ENCODE data around the gene DLX6.

The DLX6 gene

DNA sequence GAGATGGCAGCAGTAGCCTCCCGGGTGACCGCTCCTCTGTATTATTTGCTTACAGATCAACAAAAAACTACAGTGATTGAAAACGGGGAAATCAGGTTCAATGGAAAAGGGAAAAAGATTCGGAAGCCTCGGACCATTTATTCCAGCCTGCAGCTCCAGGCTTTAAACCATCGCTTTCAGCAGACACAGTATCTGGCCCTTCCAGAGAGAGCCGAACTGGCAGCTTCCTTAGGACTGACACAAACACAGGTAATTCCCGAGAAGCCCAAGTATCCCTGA lies 2.2 kb downstream of the DLX6 start:
- H3K9ac ChIP-seq (ENCODE audit: low read length) = no peak overlapping the region
- H3K4me3 ChIP-seq (ENCODE audit: low read length) = no peak overlapping the region
- H3K4me1 ChIP-seq (ENCODE audit: control insufficient read depth, insufficient read depth, low read length) = peaks cover 6% of the 10 kb centered on the region
- peaks cover 85% of the 10 kb centered on the region for H3K27me3 ChIP-seq (ENCODE audit: control insufficient read depth, insufficient read depth, low read length)
- no peaks in the 10 kb centered on the region for H3K36me3 ChIP-seq (ENCODE audit: control insufficient read depth, insufficient read depth, low read length)
- H3K9me3 ChIP-seq (ENCODE audit: control insufficient read depth, low read length) = no peaks in the 10 kb centered on the region

DNA sequence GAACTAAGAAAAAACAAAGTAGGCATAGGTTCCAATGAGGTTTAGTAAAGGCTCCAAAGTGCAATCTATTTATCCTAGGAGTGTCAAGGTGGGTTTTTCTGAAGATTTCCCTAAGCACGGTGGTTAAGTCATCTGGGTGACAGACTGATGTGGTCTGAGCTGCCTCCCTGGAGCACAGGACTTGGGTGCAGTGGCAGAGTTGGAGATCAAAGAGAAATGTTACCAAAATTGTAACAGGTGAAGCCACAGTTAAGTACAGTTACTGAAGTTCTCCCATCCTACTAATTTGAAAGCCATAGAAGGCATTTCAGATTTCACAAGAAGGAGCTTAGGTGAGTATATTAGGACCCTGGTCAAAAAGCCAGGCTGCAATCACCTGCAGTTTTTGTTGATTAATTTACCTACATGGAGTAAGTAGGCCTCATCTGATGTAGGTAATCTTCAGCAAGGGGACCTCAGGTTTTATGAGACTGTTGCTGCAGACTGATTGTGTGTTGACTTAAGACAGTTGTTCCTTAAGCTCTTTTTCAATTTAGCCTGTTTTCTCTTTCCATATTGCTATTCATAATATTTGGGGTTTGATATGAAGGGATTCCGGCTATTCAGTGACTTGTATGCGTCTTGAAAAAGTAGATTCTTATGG lies 3.0 kb downstream of the DLX6 start:
- H3K4me3 ChIP-seq (ENCODE audit: low read length) = no peak overlapping the region
- peaks cover 6% of the 10 kb centered on the region for H3K4me1 ChIP-seq (ENCODE audit: control insufficient read depth, insufficient read depth, low read length)
- H3K9me3 ChIP-seq (ENCODE audit: control insufficient read depth, low read length) = no peaks in the 10 kb centered on the region
- H3K36me3 ChIP-seq (ENCODE audit: control insufficient read depth, insufficient read depth, low read length) = no peaks in the 10 kb centered on the region
- peaks cover 85% of the 10 kb centered on the region for H3K27me3 ChIP-seq (ENCODE audit: control insufficient read depth, insufficient read depth, low read length)
- H3K9ac ChIP-seq (ENCODE audit: low read length) = no peak overlapping the region

DNA sequence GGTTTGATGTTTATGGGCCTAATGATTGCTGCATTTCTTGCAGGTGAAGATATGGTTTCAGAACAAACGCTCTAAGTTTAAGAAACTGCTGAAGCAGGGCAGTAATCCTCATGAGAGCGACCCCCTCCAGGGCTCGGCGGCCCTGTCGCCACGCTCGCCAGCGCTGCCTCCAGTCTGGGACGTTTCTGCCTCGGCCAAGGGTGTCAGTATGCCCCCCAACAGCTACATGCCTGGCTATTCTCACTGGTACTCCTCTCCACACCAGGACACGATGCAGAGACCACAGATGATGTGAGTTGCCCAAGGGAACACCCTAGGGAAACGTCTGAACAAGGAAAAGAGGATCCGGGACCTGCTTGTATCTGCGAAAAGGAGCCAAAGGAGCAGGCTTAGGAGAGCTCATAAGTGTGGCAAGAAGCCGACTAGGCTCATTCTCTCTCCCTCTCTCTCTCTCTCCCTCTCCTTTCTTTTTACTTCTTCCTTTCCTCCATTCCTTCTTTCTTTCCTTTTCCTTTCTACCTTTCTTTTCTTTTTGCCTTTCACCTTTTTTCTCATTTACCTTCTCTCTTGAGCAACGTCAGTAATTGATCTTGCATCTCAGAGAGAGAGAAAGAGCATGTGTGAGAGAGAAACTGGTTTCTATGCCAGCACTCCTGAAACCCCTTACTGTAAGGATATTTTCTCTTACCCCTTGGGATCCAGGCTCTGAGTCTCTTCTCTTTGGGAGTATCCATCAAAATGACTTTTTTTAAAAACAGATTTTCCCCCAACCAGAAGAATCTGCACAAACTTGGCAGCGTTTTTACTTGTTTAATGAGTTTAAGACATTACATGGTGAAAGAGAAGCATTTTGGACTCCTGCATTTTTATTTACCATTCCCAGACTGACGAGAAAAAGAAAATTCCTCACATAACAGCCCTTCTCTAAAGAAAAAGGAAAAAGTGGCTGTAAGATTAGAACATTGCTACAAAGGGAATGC lies 4.7 kb downstream of the DLX6 start:
- Histone ChIP-seq H3K4me3 (ENCODE audit: low read length) (no peak overlapping the region), H3K36me3 (ENCODE audit: control insufficient read depth, insufficient read depth, low read length) (no peaks in the 10 kb centered on the region), H3K9me3 (ENCODE audit: control insufficient read depth, low read length) (no peaks in the 10 kb centered on the region), H3K4me1 (ENCODE audit: control insufficient read depth, insufficient read depth, low read length) (peaks cover 4% of the 10 kb centered on the region), H3K9ac (ENCODE audit: low read length) (no peak overlapping the region), H3K27me3 (ENCODE audit: control insufficient read depth, insufficient read depth, low read length) (peaks cover 85% of the 10 kb centered on the region)

DNA sequence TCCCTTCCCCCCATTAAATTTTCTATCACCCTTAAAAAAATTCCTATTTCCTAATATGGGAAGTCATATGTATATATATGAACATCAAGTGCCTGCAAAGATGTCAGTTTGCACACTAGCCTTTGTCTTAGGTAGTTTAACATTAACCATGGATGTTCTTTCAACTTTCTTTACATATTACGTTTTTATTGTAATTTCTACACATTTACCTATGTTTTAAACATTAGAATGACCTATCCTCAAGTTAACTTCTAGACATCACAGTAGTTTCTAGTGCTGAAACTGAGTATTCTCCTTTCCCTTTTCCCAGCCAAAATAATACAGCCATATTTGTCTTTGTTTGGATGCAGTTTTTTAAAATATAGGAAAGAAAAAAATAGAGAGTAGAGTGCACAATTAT lies 5.8 kb downstream of the DLX6 start:
- Histone ChIP-seq H3K27me3 (ENCODE audit: control insufficient read depth, insufficient read depth, low read length) (peaks cover 90% of the 10 kb centered on the region), H3K9ac (ENCODE audit: low read length) (no peak overlapping the region), H3K36me3 (ENCODE audit: control insufficient read depth, insufficient read depth, low read length) (no peaks in the 10 kb centered on the region), H3K4me1 (ENCODE audit: control insufficient read depth, insufficient read depth, low read length) (peaks cover under 1% of the 10 kb centered on the region), H3K9me3 (ENCODE audit: control insufficient read depth, low read length) (no peaks in the 10 kb centered on the region), H3K4me3 (ENCODE audit: low read length) (no peak overlapping the region)

DNA sequence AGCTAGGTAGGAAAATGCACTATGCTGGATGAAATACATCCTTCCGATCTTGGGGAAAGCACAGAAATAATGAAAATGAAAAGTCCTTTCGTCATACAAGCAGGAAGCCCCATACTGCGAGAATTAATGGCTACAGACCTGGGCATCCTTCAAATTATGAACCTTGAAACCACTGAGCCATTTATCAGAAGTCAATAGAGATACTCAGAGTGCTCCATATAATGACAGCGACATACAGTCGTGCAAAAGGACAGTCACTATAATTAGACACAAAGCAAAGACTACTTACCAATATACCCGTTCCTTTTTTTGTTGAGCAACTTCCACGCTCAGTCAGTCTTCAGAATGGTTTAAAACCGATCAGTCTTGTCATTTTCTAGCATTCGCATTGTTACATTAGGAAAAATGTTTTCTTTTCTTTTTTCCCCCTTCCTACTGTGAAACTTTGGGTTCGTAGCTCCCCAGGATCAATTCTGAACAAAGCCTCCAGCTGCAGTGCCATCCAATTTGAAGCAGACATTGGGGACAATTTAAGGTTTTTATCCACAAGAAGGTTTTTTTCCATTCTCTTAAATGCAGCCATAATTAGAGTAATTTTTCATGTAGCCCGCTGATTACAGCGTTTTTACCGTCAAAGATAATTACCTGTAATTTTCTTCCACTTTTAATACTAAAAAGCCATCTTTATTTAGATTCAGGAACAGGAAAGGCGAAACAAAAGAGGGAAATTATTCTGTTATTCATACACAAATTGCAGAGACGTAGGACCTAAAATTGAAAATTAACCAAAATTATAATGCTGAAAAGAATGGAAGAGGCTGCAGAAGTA lies 6.4 kb downstream of the DLX6 start:
- Histone ChIP-seq H3K9me3 (ENCODE audit: control insufficient read depth, low read length) (no peaks in the 10 kb centered on the region), H3K36me3 (ENCODE audit: control insufficient read depth, insufficient read depth, low read length) (no peaks in the 10 kb centered on the region), H3K4me1 (ENCODE audit: control insufficient read depth, insufficient read depth, low read length) (peaks cover 6% of the 10 kb centered on the region), H3K9ac (ENCODE audit: low read length) (no peak overlapping the region), H3K4me3 (ENCODE audit: low read length) (no peak overlapping the region), H3K27me3 (ENCODE audit: control insufficient read depth, insufficient read depth, low read length) (peaks cover 94% of the 10 kb centered on the region)

DNA sequence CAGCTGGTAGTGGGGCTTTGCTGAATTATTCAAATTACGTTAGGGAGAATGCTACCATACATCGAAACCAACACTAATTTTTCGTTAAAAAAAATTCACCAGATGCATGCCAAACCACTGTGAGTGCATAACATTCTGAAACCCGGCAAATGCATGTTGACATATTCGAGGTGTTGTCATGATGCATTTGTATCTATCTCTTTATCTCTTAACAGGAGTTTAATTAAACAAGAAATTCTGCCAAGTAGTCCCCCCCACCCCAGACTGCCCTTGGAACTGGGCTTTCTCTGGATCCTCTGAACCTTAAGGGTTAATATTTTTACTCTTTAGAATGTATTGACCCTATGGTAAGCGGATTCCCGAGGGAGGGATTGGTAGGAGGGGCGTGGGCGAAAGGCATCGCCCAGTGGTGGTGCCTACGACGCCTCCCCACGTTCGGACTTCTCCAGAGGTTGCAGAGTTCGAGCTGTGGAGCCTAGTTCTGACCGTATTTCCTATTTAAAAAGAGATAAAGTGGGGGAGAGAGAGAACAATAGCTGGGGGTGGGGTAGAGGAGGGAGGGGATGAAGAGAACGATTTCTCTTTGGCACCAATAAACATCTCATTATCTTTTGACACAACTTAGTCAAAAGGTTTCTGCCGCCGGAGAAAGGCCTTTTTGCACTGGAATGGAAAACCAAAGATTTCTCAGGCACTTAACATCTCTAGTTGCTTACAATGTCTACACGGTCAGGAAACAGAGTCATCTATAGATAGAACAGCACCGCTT lies 7.2 kb downstream of the DLX6 start:
- peaks cover 94% of the 10 kb centered on the region for H3K27me3 ChIP-seq (ENCODE audit: control insufficient read depth, insufficient read depth, low read length)
- H3K4me3 ChIP-seq (ENCODE audit: low read length) = no peak overlapping the region

DNA sequence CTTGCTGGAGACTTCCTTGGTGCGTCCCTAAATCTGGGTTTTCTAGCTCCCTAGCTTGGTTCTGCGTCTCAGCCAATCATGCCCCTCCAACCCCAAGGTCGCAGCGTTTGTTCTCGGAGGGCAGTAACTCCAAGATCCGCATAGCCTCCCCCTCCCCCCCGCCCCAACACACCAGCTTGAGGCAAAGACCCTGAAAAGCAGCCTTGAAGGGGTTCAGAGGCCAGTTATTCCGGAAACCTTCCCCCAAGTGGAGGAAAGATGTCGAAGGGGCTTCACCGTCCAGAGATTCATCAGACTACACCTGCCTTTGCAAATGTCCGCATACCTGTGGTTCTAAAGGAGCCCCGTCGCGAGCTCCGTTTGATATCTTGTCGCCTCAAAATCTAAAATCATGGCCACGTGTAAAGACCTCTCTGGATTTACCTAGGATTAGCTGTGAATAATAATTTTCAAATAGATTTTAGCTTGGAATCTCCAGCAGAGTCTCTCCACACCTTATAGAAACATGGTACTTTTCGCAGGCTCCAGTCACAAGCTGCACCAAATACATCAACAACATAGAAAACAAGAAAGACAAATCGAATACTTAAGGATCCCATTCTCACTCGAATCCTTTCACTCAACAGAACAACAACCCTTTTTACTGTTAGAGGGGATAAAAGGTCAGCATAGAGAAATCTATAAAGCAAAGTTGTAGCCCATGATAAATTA lies 7.9 kb downstream of the DLX6 start:
- Histone ChIP-seq H3K9me3 (ENCODE audit: control insufficient read depth, low read length) (no peaks in the 10 kb centered on the region), H3K9ac (ENCODE audit: low read length) (no peak overlapping the region), H3K4me3 (ENCODE audit: low read length) (no peak overlapping the region), H3K4me1 (ENCODE audit: control insufficient read depth, insufficient read depth, low read length) (peaks cover 8% of the 10 kb centered on the region), H3K36me3 (ENCODE audit: control insufficient read depth, insufficient read depth, low read length) (no peaks in the 10 kb centered on the region), H3K27me3 (ENCODE audit: control insufficient read depth, insufficient read depth, low read length) (peaks cover 94% of the 10 kb centered on the region)

More for the DNA sequence above, 7.2 kb downstream of the DLX6 start:
- Histone ChIP-seq H3K36me3 (ENCODE audit: control insufficient read depth, insufficient read depth, low read length) (no peaks in the 10 kb centered on the region), H3K9ac (ENCODE audit: low read length) (no peak overlapping the region), H3K4me1 (ENCODE audit: control insufficient read depth, insufficient read depth, low read length) (peaks cover 8% of the 10 kb centered on the region), H3K9me3 (ENCODE audit: control insufficient read depth, low read length) (no peaks in the 10 kb centered on the region)

DNA sequence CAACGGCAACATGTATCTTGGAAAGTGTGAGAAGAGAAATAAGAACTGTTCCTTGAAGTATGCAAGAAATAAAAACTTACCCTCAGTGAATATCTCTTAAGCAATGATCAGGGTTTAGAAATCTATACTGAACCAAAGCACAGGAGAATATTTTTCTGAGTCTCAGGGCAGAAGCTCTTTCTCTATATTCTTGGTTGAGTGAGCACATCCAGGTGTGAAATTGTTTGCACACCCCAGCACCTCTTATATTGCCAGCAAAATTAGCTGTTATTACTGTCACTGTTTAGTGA lies 8.4 kb downstream of the DLX6 start:
- H3K27me3 ChIP-seq (ENCODE audit: control insufficient read depth, insufficient read depth, low read length) = peaks cover 91% of the 10 kb centered on the region
- no peak overlapping the region for H3K9ac ChIP-seq (ENCODE audit: low read length)
- peaks cover 8% of the 10 kb centered on the region for H3K4me1 ChIP-seq (ENCODE audit: control insufficient read depth, insufficient read depth, low read length)
- no peak overlapping the region for H3K4me3 ChIP-seq (ENCODE audit: low read length)
- no peaks in the 10 kb centered on the region for H3K9me3 ChIP-seq (ENCODE audit: control insufficient read depth, low read length)
- H3K36me3 ChIP-seq (ENCODE audit: control insufficient read depth, insufficient read depth, low read length) = no peaks in the 10 kb centered on the region

DNA sequence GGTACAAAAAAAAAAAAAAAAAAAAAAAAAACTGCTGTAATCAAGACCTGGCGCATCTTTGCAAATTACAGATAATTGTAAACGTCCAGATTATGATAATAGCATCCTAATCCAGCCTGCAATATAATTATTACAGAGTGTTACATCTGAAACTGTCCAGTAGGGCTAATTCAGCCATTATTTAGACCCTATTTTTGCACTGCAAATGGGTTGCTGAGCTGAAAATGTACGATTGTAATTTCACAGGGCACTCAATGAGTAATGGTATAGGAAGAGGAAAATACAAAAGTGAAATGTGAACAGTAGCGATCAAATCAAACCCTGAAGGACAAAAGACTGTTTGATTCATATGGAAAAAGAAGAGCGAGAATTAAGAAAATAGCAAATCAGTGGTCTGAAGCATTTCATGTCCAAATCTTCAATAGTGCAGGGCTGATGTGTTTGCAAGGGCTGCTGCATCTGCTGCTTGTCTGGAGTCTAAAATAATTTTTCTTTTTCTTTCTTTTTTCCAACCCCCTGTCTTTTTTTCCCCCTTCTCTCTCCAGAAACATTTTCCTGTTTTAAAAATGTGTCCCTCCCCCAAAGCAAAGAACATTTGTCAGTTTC lies 8.9 kb downstream of the DLX6 start:
- Histone ChIP-seq H3K36me3 (ENCODE audit: control insufficient read depth, insufficient read depth, low read length) (no peaks in the 10 kb centered on the region), H3K9me3 (ENCODE audit: control insufficient read depth, low read length) (no peaks in the 10 kb centered on the region), H3K9ac (ENCODE audit: low read length) (no peak overlapping the region), H3K27me3 (ENCODE audit: control insufficient read depth, insufficient read depth, low read length) (peaks cover 93% of the 10 kb centered on the region), H3K4me3 (ENCODE audit: low read length) (no peak overlapping the region), H3K4me1 (ENCODE audit: control insufficient read depth, insufficient read depth, low read length) (peaks cover 8% of the 10 kb centered on the region)

DNA sequence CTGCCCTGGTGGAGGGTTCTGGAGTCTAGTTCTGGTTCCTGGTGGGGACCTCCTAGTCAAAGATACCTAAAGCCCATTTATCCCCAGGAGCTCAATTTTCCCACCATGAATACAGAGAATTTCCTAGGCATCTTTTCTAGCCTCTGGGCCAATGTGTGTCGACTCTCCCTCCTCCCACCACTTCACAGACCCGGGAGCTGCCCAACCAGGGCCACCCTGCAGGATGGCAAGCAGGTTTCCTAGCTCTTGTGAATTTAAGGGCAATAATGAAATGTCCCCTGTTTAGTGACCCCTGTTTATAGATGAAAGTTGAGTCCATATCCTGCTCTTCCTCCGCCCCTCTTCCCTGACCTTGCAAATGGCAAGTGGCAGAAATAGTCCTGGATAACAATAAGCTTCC lies 9.9 kb downstream of the DLX6 start:
- Histone ChIP-seq H3K27me3 (ENCODE audit: control insufficient read depth, insufficient read depth, low read length) (peaks cover 92% of the 10 kb centered on the region), H3K36me3 (ENCODE audit: control insufficient read depth, insufficient read depth, low read length) (no peaks in the 10 kb centered on the region), H3K4me3 (ENCODE audit: low read length) (no peak overlapping the region), H3K9ac (ENCODE audit: low read length) (no peak overlapping the region), H3K9me3 (ENCODE audit: control insufficient read depth, low read length) (no peaks in the 10 kb centered on the region), H3K4me1 (ENCODE audit: control insufficient read depth, insufficient read depth, low read length) (peaks cover 8% of the 10 kb centered on the region)

Data from mucosa of stomach (tissue), 1 donor.